HepG2 (cell line): ENCODE measurements around the gene FOXN3. TPM values are rescaled to one million over a fixed set of nuclear protein-coding genes. Genes with fewer than 3 reads are reported as not detected.

Source experiments
- CHD4 ChIP-seq: fragments of 200-600 bp; sonication (generic); IDR thresholded peaks from 2 replicates; pipeline ENCODE4 v1.7.0; 2017; ENCODE audit warnings: mild to moderate bottlenecking, low read length, borderline replicate concordance
- MTF1 ChIP-seq: sonication (generic); formaldehyde crosslinking; IDR thresholded peaks from 2 replicates; pipeline ENCODE4 v1.5.0; 2020; ENCODE audit warnings: missing genetic modification reagents
- NR2C2 ChIP-seq: sonication (generic); formaldehyde crosslinking; IDR thresholded peaks from 2 replicates; pipeline ENCODE4 v1.4.0; 2020; ENCODE audit warnings: missing genetic modification reagents, mild to moderate bottlenecking, moderate library complexity, borderline replicate concordance
- NR2F2 ChIP-seq: IDR thresholded peaks from 2 replicates; pipeline ENCODE4 v1.6.1; 2012; ENCODE audit warnings: low read depth, inconsistent platforms, borderline replicate concordance
- RCOR2 ChIP-seq: IDR thresholded peaks from 2 replicates; pipeline ENCODE4 v1.6.1; 2016; ENCODE audit warnings: missing biosample characterization, missing genetic modification reagents
- TCF7 ChIP-seq: sonication (generic); IDR thresholded peaks from 2 replicates; pipeline ENCODE4 v1.6.1; 2016; ENCODE audit warnings: antibody characterized with exemption, low read depth
- ZMAT3 ChIP-seq: sonication (generic); formaldehyde crosslinking; conservative IDR thresholded peaks from 2 replicates; pipeline ENCODE4 v1.7.0; 2021; ENCODE audit warnings: missing genetic modification reagents
- ZNF12 ChIP-seq: sonication (generic); formaldehyde crosslinking; IDR thresholded peaks from 2 replicates; pipeline ENCODE4 v1.5.0; 2020; ENCODE audit warnings: missing genetic modification reagents
- ZNF430 ChIP-seq: sonication (generic); formaldehyde crosslinking; IDR thresholded peaks from 2 replicates; pipeline ENCODE4 v1.9.0; 2021; ENCODE audit warnings: mild to moderate bottlenecking, missing genetic modification reagents
- ZNF644 ChIP-seq: IDR thresholded peaks from 2 replicates; pipeline ENCODE4 v1.6.1; 2016; ENCODE audit warnings: low read depth
- ZNF780A ChIP-seq: sonication (generic); formaldehyde crosslinking; IDR thresholded peaks from 2 replicates; pipeline ENCODE4 v1.8.0; 2022; ENCODE audit warnings: mild to moderate bottlenecking, missing genetic modification reagents, moderate library complexity
- polyA plus RNA-seq, 8 experiments: library from polyadenylated mRNA; depleted of rRNA in 3 of 8; stranded (reverse) in 7 of 8; unstranded in 1 of 8; fragments of >200 nt; fragmentation: Illumina TruSeq in 4 of 8; extraction: Trizol in 4 of 8; gene quantifications; 2 replicates each; pipeline versions ENCODE4 v1.2.1 to v1.2.3, GENCODE V29; 2011 to 2016; ENCODE audit warnings: low read depth in 4 of 8, missing spikeins in 1 of 8, mixed read lengths in 1 of 8; ENCODE audit not compliant: insufficient read depth in 1 of 8
- total RNA-seq, 5 experiments: library from RNA; depleted of rRNA; stranded (reverse); fragments of >200 nt; fragmentation: Illumina TruSeq; extraction: Trizol; gene quantifications; 2 replicates each; pipeline ENCODE4 v1.2.3, GENCODE V29; 2016; ENCODE audit warnings: low read depth in 1 of 5
- TF ChIP-seq, protein P1 (sequence below): sonication (generic); formaldehyde crosslinking; IDR thresholded peaks from 2 replicates; pipeline ENCODE4 v1.8.1; 2023; ENCODE audit warnings: mild to moderate bottlenecking, moderate library complexity, missing genetic modification reagents
- TF ChIP-seq, protein P2 (sequence below): sonication (generic); formaldehyde crosslinking; IDR thresholded peaks from 2 replicates; pipeline ENCODE4 v1.8.1; 2022; ENCODE audit warnings: mild to moderate bottlenecking, missing genetic modification reagents
- TF ChIP-seq, protein P3 (sequence below): sonication (generic); formaldehyde crosslinking; IDR thresholded peaks from 2 replicates; pipeline ENCODE4 v1.4.0; 2020; ENCODE audit warnings: missing genetic modification reagents
- TF ChIP-seq, protein P4 (sequence below): sonication (generic); formaldehyde crosslinking; IDR thresholded peaks from 2 replicates; pipeline ENCODE4 v1.5.1; 2020; ENCODE audit warnings: missing genetic modification reagents, mild to moderate bottlenecking, borderline replicate concordance
- TF ChIP-seq, protein P5 (sequence below): sonication (generic); formaldehyde crosslinking; IDR thresholded peaks from 2 replicates; pipeline ENCODE4 v1.5.1; 2020; ENCODE audit warnings: mild to moderate bottlenecking, missing genetic modification reagents, borderline replicate concordance
- TF ChIP-seq, protein P6 (sequence below): sonication (generic); formaldehyde crosslinking; IDR thresholded peaks from 2 replicates; pipeline ENCODE4 v1.4.0; 2020; ENCODE audit warnings: missing genetic modification reagents, mild to moderate bottlenecking, borderline replicate concordance

The FOXN3 gene
- total and polyA plus RNA-seq, 2 of the 13 experiments (the other 11 are each of a cell fraction or from before 2014, with no cell fraction given), result 32.4 to 70.2 TPM

DNA sequence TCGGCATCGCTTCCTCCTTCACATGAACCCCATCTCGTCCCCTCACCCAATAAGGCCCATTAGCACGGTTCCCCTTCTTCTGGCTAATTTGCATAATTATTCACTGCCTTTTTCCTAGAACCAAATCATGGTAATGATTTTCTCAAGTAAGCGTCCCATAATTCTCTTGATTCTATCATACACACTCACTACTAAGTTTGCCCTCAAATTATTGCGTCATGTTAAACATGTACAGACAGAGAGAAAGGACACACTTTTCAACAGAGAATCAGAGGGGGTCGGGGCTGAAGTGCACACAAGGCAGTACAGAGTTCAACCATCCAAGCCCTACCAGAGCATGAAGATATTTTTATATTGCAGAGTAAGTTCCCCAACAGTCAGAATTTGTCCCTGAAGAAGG, 256.6 kb downstream of the FOXN3 start (continued):
- TF ChIP-seq, protein P1, sequence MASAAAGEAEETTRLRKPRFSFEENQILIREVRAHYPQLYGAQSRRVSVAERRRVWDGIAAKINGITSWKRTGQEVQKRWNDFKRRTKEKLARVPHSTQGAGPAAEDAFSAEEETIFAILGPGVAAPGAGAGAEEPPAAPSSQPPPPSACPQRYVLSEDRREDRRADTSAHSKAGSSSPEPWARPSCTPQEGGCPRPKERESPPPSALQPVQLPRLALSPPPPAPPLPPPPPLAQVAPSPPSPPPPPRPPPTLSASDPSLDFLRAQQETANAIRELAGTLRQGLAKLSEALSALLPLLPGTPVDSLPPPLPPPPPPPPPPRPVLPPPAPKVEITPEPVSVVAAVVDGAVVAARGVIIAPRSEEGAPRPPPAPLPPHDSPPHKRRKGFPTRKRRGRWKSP (CRISPR knock-in tag), result no peak
- TF ChIP-seq ZNF430 (CRISPR knock-in tag) (no peak), ZMAT3 (no peak), CHD4 (no peak), TCF7 (no peak), ZNF644 (CRISPR knock-in tag) (no peak), NR2F2 (no peak), ZNF780A (CRISPR knock-in tag) (no peak), RCOR2 (CRISPR knock-in tag) (no peak), ZNF12 (CRISPR knock-in tag) (no peak), MTF1 (CRISPR knock-in tag) (no peak), NR2C2 (peak; percentile 39; the same call in 1 of the 2 replicates)
- TF ChIP-seq, protein P2, sequence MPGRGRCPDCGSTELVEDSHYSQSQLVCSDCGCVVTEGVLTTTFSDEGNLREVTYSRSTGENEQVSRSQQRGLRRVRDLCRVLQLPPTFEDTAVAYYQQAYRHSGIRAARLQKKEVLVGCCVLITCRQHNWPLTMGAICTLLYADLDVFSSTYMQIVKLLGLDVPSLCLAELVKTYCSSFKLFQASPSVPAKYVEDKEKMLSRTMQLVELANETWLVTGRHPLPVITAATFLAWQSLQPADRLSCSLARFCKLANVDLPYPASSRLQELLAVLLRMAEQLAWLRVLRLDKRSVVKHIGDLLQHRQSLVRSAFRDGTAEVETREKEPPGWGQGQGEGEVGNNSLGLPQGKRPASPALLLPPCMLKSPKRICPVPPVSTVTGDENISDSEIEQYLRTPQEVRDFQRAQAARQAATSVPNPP (CRISPR knock-in tag), result no peak
- TF ChIP-seq, protein P3, sequence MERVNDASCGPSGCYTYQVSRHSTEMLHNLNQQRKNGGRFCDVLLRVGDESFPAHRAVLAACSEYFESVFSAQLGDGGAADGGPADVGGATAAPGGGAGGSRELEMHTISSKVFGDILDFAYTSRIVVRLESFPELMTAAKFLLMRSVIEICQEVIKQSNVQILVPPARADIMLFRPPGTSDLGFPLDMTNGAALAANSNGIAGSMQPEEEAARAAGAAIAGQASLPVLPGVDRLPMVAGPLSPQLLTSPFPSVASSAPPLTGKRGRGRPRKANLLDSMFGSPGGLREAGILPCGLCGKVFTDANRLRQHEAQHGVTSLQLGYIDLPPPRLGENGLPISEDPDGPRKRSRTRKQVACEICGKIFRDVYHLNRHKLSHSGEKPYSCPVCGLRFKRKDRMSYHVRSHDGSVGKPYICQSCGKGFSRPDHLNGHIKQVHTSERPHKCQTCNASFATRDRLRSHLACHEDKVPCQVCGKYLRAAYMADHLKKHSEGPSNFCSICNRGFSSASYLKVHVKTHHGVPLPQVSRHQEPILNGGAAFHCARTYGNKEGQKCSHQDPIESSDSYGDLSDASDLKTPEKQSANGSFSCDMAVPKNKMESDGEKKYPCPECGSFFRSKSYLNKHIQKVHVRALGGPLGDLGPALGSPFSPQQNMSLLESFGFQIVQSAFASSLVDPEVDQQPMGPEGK (CRISPR knock-in tag), result 0 out of 2 replicates have a peak, but pooled peaks have one; percentile 25
- TF ChIP-seq, protein P4, sequence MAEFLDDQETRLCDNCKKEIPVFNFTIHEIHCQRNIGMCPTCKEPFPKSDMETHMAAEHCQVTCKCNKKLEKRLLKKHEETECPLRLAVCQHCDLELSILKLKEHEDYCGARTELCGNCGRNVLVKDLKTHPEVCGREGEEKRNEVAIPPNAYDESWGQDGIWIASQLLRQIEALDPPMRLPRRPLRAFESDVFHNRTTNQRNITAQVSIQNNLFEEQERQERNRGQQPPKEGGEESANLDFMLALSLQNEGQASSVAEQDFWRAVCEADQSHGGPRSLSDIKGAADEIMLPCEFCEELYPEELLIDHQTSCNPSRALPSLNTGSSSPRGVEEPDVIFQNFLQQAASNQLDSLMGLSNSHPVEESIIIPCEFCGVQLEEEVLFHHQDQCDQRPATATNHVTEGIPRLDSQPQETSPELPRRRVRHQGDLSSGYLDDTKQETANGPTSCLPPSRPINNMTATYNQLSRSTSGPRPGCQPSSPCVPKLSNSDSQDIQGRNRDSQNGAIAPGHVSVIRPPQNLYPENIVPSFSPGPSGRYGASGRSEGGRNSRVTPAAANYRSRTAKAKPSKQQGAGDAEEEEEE, result no peak
- TF ChIP-seq, protein P5, sequence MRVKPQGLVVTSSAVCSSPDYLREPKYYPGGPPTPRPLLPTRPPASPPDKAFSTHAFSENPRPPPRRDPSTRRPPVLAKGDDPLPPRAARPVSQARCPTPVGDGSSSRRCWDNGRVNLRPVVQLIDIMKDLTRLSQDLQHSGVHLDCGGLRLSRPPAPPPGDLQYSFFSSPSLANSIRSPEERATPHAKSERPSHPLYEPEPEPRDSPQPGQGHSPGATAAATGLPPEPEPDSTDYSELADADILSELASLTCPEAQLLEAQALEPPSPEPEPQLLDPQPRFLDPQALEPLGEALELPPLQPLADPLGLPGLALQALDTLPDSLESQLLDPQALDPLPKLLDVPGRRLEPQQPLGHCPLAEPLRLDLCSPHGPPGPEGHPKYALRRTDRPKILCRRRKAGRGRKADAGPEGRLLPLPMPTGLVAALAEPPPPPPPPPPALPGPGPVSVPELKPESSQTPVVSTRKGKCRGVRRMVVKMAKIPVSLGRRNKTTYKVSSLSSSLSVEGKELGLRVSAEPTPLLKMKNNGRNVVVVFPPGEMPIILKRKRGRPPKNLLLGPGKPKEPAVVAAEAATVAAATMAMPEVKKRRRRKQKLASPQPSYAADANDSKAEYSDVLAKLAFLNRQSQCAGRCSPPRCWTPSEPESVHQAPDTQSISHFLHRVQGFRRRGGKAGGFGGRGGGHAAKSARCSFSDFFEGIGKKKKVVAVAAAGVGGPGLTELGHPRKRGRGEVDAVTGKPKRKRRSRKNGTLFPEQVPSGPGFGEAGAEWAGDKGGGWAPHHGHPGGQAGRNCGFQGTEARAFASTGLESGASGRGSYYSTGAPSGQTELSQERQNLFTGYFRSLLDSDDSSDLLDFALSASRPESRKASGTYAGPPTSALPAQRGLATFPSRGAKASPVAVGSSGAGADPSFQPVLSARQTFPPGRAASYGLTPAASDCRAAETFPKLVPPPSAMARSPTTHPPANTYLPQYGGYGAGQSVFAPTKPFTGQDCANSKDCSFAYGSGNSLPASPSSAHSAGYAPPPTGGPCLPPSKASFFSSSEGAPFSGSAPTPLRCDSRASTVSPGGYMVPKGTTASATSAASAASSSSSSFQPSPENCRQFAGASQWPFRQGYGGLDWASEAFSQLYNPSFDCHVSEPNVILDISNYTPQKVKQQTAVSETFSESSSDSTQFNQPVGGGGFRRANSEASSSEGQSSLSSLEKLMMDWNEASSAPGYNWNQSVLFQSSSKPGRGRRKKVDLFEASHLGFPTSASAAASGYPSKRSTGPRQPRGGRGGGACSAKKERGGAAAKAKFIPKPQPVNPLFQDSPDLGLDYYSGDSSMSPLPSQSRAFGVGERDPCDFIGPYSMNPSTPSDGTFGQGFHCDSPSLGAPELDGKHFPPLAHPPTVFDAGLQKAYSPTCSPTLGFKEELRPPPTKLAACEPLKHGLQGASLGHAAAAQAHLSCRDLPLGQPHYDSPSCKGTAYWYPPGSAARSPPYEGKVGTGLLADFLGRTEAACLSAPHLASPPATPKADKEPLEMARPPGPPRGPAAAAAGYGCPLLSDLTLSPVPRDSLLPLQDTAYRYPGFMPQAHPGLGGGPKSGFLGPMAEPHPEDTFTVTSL (CRISPR knock-in tag), result 0 out of 2 replicates have a peak, but pooled peaks have one; percentile 35
- TF ChIP-seq, protein P6, sequence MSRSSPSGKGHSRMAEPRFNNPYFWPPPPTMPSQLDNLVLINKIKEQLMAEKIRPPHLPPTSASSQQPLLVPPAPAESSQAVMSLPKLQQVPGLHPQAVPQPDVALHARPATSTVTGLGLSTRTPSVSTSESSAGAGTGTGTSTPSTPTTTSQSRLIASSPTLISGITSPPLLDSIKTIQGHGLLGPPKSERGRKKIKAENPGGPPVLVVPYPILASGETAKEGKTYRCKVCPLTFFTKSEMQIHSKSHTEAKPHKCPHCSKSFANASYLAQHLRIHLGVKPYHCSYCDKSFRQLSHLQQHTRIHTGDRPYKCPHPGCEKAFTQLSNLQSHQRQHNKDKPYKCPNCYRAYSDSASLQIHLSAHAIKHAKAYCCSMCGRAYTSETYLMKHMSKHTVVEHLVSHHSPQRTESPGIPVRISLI (CRISPR knock-in tag), result no peak
